NCI-H2081 (cell line): ENCODE measurements around the gene F13B.
"Not testable (repeated sequence)": the region's sequence is repeated elsewhere in the genome, so short reads cannot be mapped to it uniquely, and the experiment has no call there.

Experiments
- DNase-seq, 2 experiments: peaks; one replicate each; lab custom pipeline; 2025; lab: John Stamatoyannopoulos, UW

The F13B gene

DNA sequence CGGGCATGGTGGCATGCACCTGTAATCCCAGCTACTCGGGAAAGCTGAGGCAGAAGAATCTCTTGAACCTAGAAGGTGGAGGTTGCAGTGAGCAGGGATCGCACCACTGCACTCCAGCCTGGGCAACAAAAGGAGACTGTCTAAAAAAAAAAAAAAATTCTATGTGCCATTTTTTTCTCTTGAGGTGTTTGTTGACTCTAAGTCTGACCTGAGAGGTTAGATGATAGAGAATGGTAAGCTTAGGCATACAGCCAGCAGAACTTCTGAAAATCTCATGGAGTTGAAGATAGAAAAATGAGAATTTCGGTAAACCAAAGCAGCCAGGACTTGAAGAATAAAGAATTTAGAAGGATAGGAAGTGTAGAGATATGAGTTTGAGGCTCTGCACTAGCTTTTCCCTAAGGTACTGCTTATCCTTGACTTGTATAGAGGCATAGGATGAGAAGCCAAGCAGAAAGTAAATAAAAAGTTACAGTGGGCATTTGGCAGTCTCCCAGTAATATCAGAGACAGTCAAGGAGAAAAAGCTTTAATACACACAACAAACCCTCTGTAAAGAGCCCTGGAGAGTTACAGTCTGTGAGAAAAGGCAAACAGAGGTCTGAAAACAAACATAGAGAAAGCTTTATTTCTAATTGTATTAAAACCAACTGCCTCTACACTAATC lies 24.3 kb downstream of the F13B start:
- peak in 1 of 2 experiments; percentile 64 for DNase-seq

DNA sequence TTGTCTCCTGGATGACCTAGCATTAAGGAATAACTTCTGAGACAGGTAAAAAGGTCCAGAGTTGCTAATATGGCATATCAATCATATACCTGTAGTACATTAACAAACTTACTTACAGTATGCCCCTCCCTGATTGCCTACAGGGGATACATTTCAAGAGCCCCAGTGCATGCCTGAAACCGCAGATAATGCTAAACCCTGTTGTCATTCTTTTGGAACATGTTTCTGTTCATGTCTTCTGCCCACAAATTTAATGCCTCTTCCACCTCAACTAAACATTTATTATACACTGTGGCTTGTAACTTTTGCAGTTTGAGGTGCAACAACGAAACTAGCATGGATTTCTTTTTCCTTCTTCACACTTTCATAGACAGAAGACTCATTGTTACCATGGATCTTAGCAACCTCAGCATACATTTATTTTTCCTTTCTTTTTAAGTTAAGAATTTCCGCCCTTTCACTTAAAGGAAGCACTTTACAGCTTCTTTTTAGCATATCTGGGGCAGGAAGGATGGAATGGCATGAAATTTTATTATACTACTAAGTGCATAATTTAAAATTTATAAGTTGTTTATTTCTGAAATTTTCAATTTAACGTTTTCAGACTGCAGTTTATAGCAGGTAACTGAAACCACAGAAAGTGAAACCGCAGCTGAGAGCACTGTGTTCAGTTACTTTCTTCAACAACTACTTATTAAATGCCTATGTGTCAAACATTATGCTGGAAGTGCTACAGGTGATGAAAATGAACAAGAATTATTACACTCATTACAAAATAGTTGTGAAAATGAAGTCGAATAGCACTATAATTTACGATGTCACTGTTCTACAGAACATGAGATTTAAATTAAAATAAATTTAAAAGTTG lies 25.3 kb downstream of the F13B start:
- DNase-seq: no peak

DNA sequence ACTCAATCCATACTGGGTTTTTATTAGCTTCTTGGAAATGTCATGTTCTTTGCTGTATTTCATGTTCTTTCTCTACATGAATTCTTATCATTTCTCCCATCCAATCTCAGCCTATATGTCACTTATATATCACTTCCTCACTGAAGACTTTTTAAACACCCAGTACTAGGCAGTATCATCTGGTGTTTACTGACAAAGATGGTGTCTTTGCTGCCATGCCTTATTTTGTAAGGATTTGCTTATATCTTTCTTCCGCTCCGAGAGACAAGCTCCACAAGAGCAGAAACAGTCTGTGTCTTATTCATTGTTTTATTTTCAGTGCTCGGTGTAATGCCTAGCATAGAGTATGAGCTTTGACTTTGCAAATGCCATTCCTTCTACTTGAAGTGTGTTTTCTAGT lies 30.2 kb downstream of the F13B start:
- DNase-seq: no peak

DNA sequence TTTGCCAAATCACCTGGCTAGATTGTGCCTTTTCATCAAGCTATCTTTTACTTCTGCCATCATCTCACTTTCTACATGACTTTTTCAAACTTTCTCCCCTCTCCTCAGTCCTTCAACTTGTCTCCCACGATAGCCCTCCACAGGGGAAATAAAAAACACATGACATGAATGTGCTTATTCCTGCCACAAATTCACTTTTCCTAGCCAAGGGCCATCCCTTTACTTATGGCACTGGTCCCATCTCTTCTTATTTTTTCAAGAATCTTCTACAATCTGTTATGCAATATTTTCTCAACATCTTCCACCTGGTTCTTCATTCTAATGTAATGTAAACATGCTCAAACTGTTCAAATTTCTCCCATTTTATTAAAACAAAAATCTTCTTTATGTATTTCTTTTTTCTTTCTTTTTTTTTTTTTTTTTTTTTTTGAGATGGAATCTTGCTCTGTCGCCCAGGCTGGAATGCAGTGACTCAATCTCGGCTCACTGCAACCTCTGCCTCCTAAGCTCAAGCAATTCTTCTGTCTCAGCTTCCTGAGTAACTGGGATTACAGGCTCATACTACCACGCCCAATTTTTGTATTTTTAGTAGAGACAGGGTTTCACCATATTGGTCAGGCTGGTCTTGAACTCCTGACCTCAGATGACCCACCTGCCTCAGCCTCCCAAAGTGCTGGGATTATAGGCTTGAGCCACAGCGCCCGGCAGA lies 32.3 kb downstream of the F13B start:
- DNase-seq: not testable (repeated sequence)

DNA sequence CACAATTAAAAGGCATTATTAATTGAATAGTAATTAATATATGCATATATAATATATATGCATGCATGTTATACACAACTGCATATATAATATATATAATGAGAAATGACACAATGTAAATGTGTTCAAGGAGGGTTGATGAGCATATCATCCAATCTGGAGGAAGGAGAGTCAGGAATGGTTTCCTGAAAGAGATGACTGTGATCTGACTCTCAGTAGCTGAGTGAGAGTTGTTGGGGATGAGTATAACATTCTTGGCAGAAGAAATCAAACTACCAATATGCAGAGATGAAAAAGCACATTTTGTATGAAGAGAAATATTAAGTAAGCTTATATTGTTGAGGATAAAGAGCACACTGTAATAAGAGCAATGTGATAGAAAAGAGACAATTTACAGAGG lies 37.3 kb downstream of the F13B start:
- no peak for DNase-seq

DNA sequence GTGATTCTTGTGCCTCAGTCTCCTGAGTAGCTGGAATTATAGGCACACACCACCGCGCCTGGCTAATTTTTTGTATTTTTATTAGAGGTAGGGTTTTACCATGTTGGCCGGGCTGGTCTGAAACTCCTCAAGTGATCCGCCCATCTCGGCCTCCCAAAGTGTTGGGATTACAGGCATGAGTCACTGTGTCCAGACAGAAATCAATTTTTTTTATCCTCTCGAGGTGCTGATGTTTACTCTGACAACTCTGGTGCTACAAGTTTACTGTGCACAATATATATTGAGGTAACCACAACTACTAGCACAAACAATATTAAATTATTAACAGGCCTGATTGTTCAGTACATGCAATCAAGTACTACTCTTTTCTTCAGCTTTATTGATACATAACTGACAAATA lies 39.7 kb downstream of the F13B start:
- no peak for DNase-seq

DNA sequence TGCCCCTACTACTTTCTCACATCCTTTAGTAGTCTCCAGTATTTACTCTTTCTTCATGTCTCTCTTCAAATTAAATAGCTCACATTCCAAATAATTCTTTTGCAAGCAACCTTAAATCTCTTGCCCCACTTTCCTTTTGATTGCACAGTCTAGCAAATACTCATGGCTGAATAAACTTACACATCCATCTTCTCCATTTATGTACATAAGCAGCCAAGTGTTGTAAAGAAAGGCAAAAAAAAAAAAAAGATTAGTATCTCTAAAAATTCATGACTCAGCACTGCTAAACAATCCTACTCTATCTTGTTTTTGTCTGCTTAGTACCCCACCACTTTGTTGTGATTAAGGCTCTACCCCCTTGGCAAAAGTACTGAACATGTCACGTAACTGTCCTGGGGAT lies 42.6 kb downstream of the F13B start:
- DNase-seq: no peak

DNA sequence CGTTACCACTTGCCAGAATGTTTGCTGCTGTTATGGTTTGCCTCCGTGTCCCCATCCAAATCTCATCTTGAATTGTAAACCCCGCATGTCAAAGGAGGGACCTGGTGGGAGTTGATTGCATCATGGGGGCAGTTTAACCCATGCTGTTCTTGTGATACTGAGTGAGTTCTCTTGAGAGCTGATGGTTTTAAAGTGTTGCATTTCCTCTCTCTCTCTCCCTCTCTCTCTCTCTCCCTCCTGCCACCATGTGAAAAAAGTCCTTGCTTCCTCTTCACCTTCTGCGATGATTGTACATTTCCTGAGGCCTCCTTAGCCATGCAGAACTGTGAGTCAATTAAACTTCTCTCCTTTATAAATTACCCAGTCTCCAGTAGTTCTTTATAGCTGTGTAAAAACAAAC lies 45.3 kb downstream of the F13B start:
- DNase-seq: no peak

DNA sequence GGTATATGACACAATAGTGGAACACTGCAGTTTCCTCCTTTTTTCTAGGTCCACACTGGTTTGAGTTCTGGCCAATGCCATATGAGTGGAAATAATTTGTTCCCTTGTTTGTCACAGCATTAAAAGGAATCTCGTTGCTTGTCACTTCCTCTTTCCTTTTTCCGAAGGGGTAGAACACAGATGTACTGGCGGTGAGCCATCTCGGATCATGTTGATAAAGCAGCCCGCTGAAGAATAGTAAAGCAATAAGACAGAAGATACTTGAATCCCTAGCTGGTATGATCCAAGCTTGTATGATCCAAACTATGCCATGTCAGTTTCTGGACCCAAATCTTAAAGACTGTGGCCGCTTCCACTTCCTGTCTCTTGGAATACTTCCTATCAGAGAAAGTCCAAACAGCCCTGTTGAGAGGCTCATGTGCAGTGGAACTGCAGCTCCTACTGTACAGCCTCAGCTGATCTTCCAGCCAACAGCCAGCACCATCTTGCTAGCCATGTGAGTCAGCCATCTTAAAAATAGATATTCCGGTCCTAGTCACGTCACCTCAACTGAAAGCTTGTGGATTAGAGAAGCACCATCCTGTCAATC lies 49.4 kb downstream of the F13B start:
- no peak for DNase-seq

DNA sequence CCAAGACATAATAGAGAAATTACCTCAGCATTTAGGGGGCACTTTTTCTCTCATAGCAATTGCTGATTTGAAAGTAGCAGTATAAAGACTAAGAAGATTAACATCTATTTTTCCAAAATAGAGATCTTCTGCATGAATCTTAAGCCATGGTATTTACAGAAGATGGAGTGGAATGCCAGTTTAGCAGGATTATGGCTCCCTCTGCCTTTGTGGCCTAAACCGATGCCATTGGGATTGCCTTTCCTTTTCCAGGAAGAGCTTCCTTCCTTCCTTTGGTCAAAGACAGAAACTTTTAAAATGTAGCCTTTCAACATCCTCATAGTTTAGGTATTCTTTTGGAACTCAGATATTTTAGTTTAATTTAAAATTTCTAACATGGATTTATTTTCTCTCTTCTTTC lies 50.3 kb downstream of the F13B start:
- peak in 1 of 2 experiments; percentile 9 for DNase-seq

DNA sequence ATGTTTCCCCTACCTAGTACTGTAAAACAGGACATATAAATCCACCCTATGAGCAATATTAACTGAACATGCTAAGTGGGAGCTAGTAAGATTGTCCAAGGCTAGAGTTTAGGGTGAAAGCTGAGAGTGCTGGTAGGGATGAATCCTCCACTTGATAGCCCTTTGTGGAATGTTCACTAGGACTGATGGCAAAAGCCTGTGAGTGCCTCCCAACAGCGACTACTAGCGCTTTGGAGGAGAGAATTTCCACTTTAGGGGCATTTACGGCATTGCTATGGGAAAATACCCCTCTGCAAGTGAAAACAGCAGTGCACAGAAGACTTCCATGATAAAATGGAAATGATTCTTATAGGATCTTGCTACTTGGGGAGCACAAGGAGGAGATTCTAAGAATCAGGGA lies 53.8 kb downstream of the F13B start:
- DNase-seq: no peak

DNA sequence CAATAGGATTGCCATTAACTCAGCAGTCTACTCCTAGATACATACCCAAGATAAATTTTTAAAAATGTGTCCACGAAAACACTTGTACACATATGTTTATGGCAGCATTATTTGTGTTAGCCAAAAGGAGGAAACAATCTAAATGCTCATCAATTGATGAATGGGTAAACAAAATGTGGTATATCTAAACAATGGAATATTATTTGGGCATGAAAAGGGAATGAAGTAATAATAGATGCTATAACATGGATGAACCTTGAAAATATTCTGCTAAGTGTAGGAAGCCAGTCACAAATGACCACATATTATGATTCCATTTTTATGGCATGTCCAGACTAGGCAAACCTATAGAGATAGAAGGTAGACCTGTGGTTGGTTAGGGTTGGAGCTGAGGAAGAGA lies 55.4 kb downstream of the F13B start:
- no peak for DNase-seq

DNA sequence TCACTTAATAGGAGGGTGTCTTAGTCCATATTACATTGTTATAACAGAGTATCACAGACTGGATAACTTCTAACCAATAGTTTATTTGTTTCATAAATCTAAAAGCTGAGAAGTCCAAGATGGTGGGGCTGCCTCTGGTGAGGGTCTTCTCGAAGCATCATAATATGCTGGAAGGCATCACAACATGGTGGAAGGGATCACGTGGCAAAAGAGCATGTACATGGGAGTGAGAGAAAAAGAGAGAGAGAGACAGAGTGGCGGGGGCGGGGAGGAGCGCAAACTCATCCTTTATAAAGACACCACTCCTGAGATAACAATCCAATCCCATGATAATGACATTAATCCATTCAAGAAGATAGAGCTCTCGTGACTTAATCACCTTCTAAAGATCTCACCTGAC lies 58.2 kb downstream of the F13B start:
- DNase-seq: no peak

DNA sequence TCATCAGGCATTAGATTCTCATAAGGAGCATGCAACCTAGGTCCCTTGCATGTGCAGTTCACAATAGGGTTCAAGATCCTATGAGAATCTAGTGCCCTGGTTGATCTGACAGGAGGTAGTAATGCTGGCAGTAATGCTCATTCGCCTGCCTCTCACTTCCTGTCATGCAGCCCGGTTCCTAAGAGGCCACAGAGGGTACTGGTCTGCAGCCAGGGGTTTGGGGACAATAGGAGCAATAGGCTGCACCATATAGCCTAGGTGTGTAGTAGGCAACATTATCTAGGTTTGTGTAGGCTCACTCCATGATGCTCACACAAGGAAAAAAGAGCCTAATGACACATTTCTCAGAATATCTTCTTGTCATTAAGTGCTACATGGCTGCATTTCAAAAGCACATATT lies 63.9 kb downstream of the F13B start:
- no peak for DNase-seq

DNA sequence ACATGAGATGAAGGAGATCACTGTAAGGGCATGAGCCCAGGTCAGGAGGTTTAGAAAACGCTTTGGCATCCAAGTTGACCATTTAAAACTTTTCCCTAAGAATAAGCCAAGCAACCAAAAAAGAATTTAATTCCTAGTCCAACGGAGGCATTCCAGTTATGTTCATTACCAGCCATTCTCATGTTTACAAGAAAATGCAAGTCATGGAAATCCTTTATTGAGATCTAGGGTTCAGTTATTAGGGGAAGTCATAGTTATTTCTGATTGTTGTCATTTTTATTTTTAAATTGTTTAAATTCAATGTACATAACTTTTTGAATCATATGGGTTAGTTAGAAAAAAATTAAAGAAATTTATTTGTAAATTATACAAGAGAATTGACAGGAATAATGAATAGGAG lies 65.2 kb downstream of the F13B start:
- DNase-seq: no peak

DNA sequence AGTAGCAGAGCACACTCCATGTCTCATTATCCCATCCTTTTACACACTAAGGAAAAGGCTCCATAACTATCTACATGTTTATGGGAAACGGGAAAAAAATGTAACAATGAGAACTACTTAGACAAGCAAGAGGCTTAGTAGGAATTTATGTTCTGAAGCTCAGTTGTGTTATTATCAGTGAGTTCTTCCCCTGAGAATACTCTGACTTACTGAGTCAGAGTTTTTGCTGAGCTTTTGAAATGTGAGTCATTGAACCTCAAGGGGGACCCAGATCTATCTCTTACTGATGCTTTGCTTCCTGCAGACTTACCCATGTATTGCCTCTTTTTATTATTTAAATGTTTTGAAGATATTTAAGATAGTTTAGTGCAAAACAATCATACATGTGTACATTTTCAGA lies 69.6 kb downstream of the F13B start:
- no peak for DNase-seq

DNA sequence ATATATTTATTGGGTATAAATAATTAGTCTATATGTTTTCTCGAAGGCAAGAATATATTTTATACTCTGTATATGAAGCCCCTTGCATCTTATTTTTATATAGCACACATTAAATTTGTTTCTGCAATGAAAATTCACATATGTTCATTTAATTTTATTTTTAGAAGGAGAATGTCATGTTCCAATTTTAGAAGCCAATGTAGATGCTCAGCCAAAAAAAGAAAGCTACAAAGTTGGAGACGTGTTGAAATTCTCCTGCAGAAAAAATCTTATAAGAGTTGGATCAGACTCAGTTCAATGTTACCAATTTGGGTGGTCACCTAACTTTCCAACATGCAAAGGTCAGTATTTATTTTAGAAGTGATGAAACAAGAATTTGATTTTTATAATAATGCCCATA lies 73.1 kb downstream of the F13B start:
- no peak for DNase-seq

DNA sequence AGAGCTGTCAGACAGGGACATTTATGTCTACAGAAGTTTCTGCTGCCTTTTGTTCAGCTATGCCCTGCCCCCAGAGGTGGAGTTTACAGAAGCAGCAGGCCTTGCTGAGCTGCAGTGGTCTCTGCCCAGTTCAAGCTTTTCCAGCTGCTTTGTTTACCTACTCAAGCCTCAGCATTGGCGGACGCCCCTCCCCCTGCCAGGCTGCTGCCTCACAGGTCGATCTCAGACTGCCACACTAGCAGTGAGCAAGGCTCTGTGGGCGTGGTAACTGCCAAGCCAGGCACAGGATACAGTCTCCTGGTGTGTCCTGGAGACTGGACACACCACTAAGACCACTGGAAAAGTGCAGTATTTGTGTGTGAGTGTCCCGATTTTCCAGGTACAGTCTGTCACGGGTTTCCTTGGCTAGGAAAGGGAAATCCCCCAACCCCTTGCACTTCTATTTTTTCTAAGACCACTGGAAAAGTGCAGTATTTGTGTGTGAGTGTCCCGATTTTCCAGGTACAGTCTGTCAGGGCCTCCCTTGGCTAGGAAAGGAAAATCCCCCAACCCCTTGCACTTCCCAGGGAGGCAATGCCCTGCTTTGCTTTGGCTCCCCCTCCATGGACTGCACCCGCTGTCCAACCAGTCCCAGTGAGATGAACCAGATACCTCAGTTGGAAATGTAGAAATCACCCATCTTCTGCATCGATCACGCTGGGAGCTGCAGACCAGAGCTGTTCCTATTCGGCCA lies 75.0 kb downstream of the F13B start:
- peak; percentile 62 to 80 for DNase-seq
